Activated CD4-positive, alpha-beta T cell treated with anti-CD3 and anti-CD28 coated beads, Interleukin-2, amount 10 ng/mL, durations not matched to agents 24 days and 14 days (primary cell): ENCODE measurements around the gene MYH11. TPM values are rescaled to one million over a fixed set of nuclear protein-coding genes. Genes with fewer than 3 reads are reported as not detected.
"Not testable (repeated sequence)": the region's sequence is repeated elsewhere in the genome, so short reads cannot be mapped to it uniquely, and the experiment has no call there.

ENCODE experiments used
- DNase-seq: peaks from one replicate; pipeline ENCODE4 v3.0.0; 2022
- H3K27ac Mint-ChIP-seq: one replicate; pipeline ENCODE4 v1.8.0; 2022; ENCODE audit warnings: mild to moderate bottlenecking, mixed read lengths
- H3K27me3 Mint-ChIP-seq: one replicate; pipeline ENCODE4 v1.8.0; 2022; ENCODE audit warnings: mixed read lengths
- H3K36me3 Mint-ChIP-seq: one replicate; pipeline ENCODE4 v1.8.0; 2022; ENCODE audit warnings: low read depth, mild to moderate bottlenecking, mixed read lengths
- H3K4me1 Mint-ChIP-seq: one replicate; pipeline ENCODE4 v1.8.0; 2021; ENCODE audit warnings: mixed read lengths
- H3K4me3 Mint-ChIP-seq: one replicate; pipeline ENCODE4 v1.8.0; 2022; ENCODE audit warnings: mild to moderate bottlenecking, moderate library complexity, mixed read lengths
- H3K9me3 Mint-ChIP-seq: one replicate; pipeline ENCODE4 v1.8.0; 2021; ENCODE audit warnings: mixed read lengths
- intact Hi-C: fragments of 100-400 bp; cut with micrococcal nuclease; formaldehyde crosslinking; loops from one replicate; pipeline ENCODE4 v1.15.1; 2023
- total RNA-seq: library from RNA; stranded (reverse); gene quantifications from 2 replicates; pipeline ENCODE4 v1.2.3, GENCODE V29; 2022

MYH11 gene
- total RNA-seq, 1 donor from 2014 or later, result not detected

- no peak for DNase-seq
- H3K27me3 Mint-ChIP-seq, result no peaks in the 10 kb centered on the region
- no peaks in the 10 kb centered on the region for H3K9me3 Mint-ChIP-seq
- H3K36me3 Mint-ChIP-seq, result no peaks in the 10 kb centered on the region
- no peak overlapping the region for H3K4me3 Mint-ChIP-seq
- no peaks in the 10 kb centered on the region for H3K4me1 Mint-ChIP-seq
- H3K27ac Mint-ChIP-seq, result no peak overlapping the region
- intact Hi-C loops, result no loop called here
Observed at GRCh38 chr16:15748654-15749053, 108.2 kb downstream of the MYH11 start.

- Mint-ChIP-seq H3K27me3 (no peaks in the 10 kb centered on the region), H3K36me3 (no peaks in the 10 kb centered on the region), H3K4me1 (no peaks in the 10 kb centered on the region), H3K9me3 (no peaks in the 10 kb centered on the region), H3K4me3 (no peak overlapping the region), H3K27ac (no peak overlapping the region)
- no peak for DNase-seq
- intact Hi-C loops, result no loop called here
Observed at GRCh38 chr16:15747937-15748336, 108.9 kb downstream of the MYH11 start.

- Mint-ChIP-seq H3K27me3 (no peaks in the 10 kb centered on the region), H3K4me3 (no peak overlapping the region), H3K36me3 (peaks cover 5% of the 10 kb centered on the region), H3K9me3 (no peaks in the 10 kb centered on the region), H3K4me1 (no peaks in the 10 kb centered on the region), H3K27ac (no peak overlapping the region)
- no peak for DNase-seq
- intact Hi-C loops, result no loop called here
Observed at GRCh38 chr16:15746332-15746731, 110.5 kb downstream of the MYH11 start.

- Mint-ChIP-seq H3K27me3 (no peaks in the 10 kb centered on the region), H3K9me3 (no peaks in the 10 kb centered on the region), H3K36me3 (peaks cover 11% of the 10 kb centered on the region), H3K4me1 (no peaks in the 10 kb centered on the region), H3K27ac (no peak overlapping the region), H3K4me3 (no peak overlapping the region)
- intact Hi-C loops, result no loop called here
- DNase-seq, result no peak
Observed at GRCh38 chr16:15743657-15744056, 113.2 kb downstream of the MYH11 start.

GRCh38 chr16:15742716-15743115 is 114.1 kb downstream of the MYH11 start:
- peaks cover 11% of the 10 kb centered on the region for H3K36me3 Mint-ChIP-seq
- H3K4me1 Mint-ChIP-seq, result no peaks in the 10 kb centered on the region
- no peak overlapping the region for H3K4me3 Mint-ChIP-seq
- H3K27me3 Mint-ChIP-seq, result no peaks in the 10 kb centered on the region
- intact Hi-C loops, result no loop called here
- no peaks in the 10 kb centered on the region for H3K9me3 Mint-ChIP-seq
- H3K27ac Mint-ChIP-seq, result no peak overlapping the region
- no peak for DNase-seq

- DNase-seq, result no peak
- Mint-ChIP-seq H3K4me1 (peaks cover 3% of the 10 kb centered on the region), H3K4me3 (no peak overlapping the region), H3K9me3 (no peaks in the 10 kb centered on the region), H3K27ac (no peak overlapping the region), H3K36me3 (peaks cover 16% of the 10 kb centered on the region), H3K27me3 (no peaks in the 10 kb centered on the region)
- intact Hi-C loops, result no loop called here
Observed at GRCh38 chr16:15741207-15741871, 115.5 kb downstream of the MYH11 start.

- H3K4me3 Mint-ChIP-seq, result no peak overlapping the region
- no peaks in the 10 kb centered on the region for H3K27me3 Mint-ChIP-seq
- peaks cover 3% of the 10 kb centered on the region for H3K4me1 Mint-ChIP-seq
- no peaks in the 10 kb centered on the region for H3K9me3 Mint-ChIP-seq
- intact Hi-C loops, result no loop called here
- H3K36me3 Mint-ChIP-seq, result peaks cover 16% of the 10 kb centered on the region
- no peak overlapping the region for H3K27ac Mint-ChIP-seq
- no peak for DNase-seq
Observed at GRCh38 chr16:15739950-15740349, 116.9 kb downstream of the MYH11 start.

- no peak for DNase-seq
- Mint-ChIP-seq H3K9me3 (no peaks in the 10 kb centered on the region), H3K4me3 (no peak overlapping the region), H3K4me1 (peaks cover 3% of the 10 kb centered on the region), H3K36me3 (peaks cover 16% of the 10 kb centered on the region), H3K27ac (no peak overlapping the region), H3K27me3 (no peaks in the 10 kb centered on the region)
- intact Hi-C loops, result no loop called here
Observed at GRCh38 chr16:15739464-15739863, 117.4 kb downstream of the MYH11 start.

GRCh38 chr16:15737140-15737644 is 119.6 kb downstream of the MYH11 start:
- Mint-ChIP-seq H3K36me3 (peaks cover 16% of the 10 kb centered on the region), H3K27me3 (no peaks in the 10 kb centered on the region), H3K4me1 (peaks cover 3% of the 10 kb centered on the region), H3K9me3 (no peaks in the 10 kb centered on the region), H3K4me3 (no peak overlapping the region), H3K27ac (no peak overlapping the region)
- intact Hi-C loops, result no loop called here
- DNase-seq, result no peak

GRCh38 chr16:15736529-15736928 is 120.3 kb downstream of the MYH11 start:
- Mint-ChIP-seq H3K9me3 (no peaks in the 10 kb centered on the region), H3K27me3 (no peaks in the 10 kb centered on the region), H3K4me3 (no peak overlapping the region), H3K27ac (no peak overlapping the region), H3K36me3 (peaks cover 13% of the 10 kb centered on the region), H3K4me1 (peaks cover 3% of the 10 kb centered on the region)
- DNase-seq, result no peak
- intact Hi-C loops, result no loop called here

- intact Hi-C loops, result no loop called here
- H3K4me1 Mint-ChIP-seq, result peaks cover 3% of the 10 kb centered on the region
- H3K27me3 Mint-ChIP-seq, result no peaks in the 10 kb centered on the region
- H3K27ac Mint-ChIP-seq, result no peak overlapping the region
- no peaks in the 10 kb centered on the region for H3K9me3 Mint-ChIP-seq
- H3K36me3 Mint-ChIP-seq, result peaks cover 6% of the 10 kb centered on the region
- no peak for DNase-seq
- no peak overlapping the region for H3K4me3 Mint-ChIP-seq
Observed at GRCh38 chr16:15735610-15736009, 121.2 kb downstream of the MYH11 start.

- Mint-ChIP-seq H3K4me3 (no peak overlapping the region), H3K36me3 (peaks cover 6% of the 10 kb centered on the region), H3K4me1 (peaks cover 3% of the 10 kb centered on the region), H3K27me3 (no peaks in the 10 kb centered on the region), H3K9me3 (no peaks in the 10 kb centered on the region), H3K27ac (no peak overlapping the region)
- intact Hi-C loops, result no loop called here
- no peak for DNase-seq
Observed at GRCh38 chr16:15732416-15732815, 124.4 kb downstream of the MYH11 start.

GRCh38 chr16:15729152-15729551 is 127.7 kb downstream of the MYH11 start:
- no peak for DNase-seq
- Mint-ChIP-seq H3K27me3 (no peaks in the 10 kb centered on the region), H3K9me3 (no peaks in the 10 kb centered on the region), H3K4me1 (no peaks in the 10 kb centered on the region), H3K27ac (no peak overlapping the region), H3K4me3 (no peak overlapping the region), H3K36me3 (peaks cover 28% of the 10 kb centered on the region)
- intact Hi-C loops, result no loop called here

GRCh38 chr16:15727697-15728096 is 129.1 kb downstream of the MYH11 start:
- peaks cover 29% of the 10 kb centered on the region for H3K36me3 Mint-ChIP-seq
- H3K9me3 Mint-ChIP-seq, H3K27me3 Mint-ChIP-seq, H3K4me1 Mint-ChIP-seq, H3K4me3 Mint-ChIP-seq, intact Hi-C loops, H3K27ac Mint-ChIP-seq, DNase-seq: not testable (repeated sequence)

GRCh38 chr16:15726715-15727114 is 130.1 kb downstream of the MYH11 start:
- intact Hi-C loops, result no loop called here
- no peak for DNase-seq
- H3K4me1 Mint-ChIP-seq, result no peaks in the 10 kb centered on the region
- no peak overlapping the region for H3K27ac Mint-ChIP-seq
- no peak overlapping the region for H3K4me3 Mint-ChIP-seq
- H3K9me3 Mint-ChIP-seq, result no peaks in the 10 kb centered on the region
- no peaks in the 10 kb centered on the region for H3K27me3 Mint-ChIP-seq
- peaks cover 32% of the 10 kb centered on the region for H3K36me3 Mint-ChIP-seq
